Measurements from ENCODE around the gene ENPP1. TPM values are rescaled to one million over a fixed set of nuclear protein-coding genes. Genes with fewer than 3 reads are reported as not detected.

Gene ENPP1
- total RNA-seq, 3 donors from 2014 or later, result 12.7 to 23.4 (median 21.2) TPM

DNA sequence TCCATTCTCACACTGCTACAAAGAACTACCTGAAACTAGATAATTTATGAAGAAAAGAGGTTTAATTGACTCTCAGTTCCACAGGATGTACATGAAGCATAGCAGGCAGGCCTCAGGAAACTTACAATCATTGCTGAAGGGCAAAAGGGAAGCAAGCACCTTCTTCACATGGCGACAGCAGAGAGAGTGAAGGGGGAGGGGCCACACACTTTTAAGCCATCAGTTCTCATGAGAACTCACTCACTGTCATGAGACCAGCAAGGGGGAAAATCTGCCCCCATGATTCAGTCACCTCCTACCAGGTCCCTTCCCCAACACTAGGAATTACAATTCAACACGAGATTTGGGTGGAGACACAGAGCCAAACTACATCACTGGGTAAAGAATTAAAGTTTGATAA is 12.5 kb upstream of the ENPP1 start:
- no peaks in the 10 kb centered on the region for H3K9me3 ChIP-seq

GRCh38 chr6:131802347-131802746 is 5.5 kb upstream of the ENPP1 start:
- Histone ChIP-seq H3K9me3 (no peaks in the 10 kb centered on the region), H3K4me1 (ENCODE audit: low read depth) (no peaks in the 10 kb centered on the region), H3K4me3 (no peak overlapping the region), H3K36me3 (ENCODE audit: low read depth) (no peaks in the 10 kb centered on the region)
- TF ChIP-seq, protein P1, sequence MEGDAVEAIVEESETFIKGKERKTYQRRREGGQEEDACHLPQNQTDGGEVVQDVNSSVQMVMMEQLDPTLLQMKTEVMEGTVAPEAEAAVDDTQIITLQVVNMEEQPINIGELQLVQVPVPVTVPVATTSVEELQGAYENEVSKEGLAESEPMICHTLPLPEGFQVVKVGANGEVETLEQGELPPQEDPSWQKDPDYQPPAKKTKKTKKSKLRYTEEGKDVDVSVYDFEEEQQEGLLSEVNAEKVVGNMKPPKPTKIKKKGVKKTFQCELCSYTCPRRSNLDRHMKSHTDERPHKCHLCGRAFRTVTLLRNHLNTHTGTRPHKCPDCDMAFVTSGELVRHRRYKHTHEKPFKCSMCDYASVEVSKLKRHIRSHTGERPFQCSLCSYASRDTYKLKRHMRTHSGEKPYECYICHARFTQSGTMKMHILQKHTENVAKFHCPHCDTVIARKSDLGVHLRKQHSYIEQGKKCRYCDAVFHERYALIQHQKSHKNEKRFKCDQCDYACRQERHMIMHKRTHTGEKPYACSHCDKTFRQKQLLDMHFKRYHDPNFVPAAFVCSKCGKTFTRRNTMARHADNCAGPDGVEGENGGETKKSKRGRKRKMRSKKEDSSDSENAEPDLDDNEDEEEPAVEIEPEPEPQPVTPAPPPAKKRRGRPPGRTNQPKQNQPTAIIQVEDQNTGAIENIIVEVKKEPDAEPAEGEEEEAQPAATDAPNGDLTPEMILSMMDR (IDR thresholded peaks at IDR 0.05), result no peak
- ATAC-seq (no peak), DNase-seq (no peak)
- intact Hi-C loops (cut with DNase I, micrococcal nuclease), result no loop called here

More for the DNA sequence above, 12.5 kb upstream of the ENPP1 start:
- TF ChIP-seq, protein P1 (IDR thresholded peaks at IDR 0.05), result no peak
- no peak overlapping the region for H3K4me3 ChIP-seq
- no peaks in the 10 kb centered on the region for H3K36me3 ChIP-seq (ENCODE audit: low read depth)
- intact Hi-C loops (cut with DNase I, micrococcal nuclease), result no loop called here
- H3K4me1 ChIP-seq (ENCODE audit: low read depth), result no peaks in the 10 kb centered on the region
- no peak for DNase-seq
- no peak for ATAC-seq

DNA sequence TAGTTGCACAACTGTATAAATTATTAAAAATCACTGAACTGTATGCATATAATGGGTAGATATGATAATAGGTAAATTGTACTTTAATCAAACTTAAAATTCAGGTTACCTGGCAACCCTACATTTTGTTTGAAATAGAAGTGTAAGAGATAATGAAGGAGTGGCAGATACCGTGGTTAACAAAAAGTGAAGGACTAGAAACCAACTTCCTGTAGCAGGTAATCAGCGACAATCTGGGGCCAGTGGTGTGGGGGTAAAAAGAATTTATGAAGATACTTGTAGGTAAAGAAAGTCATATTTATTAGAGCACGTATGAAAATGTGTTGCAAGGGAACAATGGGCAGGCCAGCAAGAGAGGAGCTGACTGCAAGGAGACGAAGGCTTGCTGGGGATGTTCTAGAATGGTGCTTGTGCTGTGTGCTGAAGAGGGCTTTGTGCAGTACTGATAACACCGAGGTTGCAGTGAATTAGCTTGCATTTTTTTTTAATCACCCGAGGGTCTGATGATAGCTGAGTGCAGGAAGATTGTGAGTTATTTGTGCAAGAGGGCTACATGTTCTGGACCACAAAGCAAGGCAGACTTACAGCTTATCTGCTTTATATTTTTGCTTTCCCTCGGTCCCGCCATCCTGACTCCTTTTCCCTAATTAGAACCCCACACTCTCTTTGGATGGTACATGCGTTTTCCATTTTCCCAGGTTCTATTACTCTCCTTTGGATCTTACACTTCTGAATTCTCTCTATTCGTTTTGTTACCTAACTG is 4.6 kb upstream of the ENPP1 start:
- DNase-seq (no peak), ATAC-seq (no peak)
- H3K36me3 ChIP-seq (ENCODE audit: low read depth), result no peaks in the 10 kb centered on the region
- intact Hi-C loops (cut with DNase I, micrococcal nuclease), result no loop called here
- TF ChIP-seq, protein P1 (IDR thresholded peaks at IDR 0.05), result no peak
- H3K4me1 ChIP-seq (ENCODE audit: low read depth), result no peaks in the 10 kb centered on the region
- no peak overlapping the region for H3K4me3 ChIP-seq
- no peaks in the 10 kb centered on the region for H3K9me3 ChIP-seq

DNA sequence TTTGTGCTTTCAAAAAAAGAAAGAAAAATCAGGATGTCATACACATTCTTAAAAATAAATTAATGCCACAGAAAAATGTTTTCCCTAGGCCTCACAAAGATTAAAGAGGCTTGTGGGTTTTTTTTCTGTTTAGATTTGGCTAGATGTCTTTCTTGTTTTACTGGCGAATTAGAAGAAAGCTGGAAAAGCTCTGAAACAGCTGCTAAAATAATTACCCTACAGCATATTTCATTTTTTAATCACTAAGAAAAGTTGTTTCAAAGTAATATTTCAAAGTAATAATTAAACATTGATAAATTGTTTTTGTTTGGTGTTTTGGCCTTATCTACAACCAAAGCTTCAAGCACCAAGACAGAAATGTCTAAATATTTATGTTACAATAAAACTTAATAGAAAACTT is 3.7 kb upstream of the ENPP1 start:
- TF ChIP-seq, protein P1 (IDR thresholded peaks at IDR 0.05), result no peak
- Histone ChIP-seq H3K9me3 (no peaks in the 10 kb centered on the region), H3K36me3 (ENCODE audit: low read depth) (no peaks in the 10 kb centered on the region), H3K4me1 (ENCODE audit: low read depth) (no peaks in the 10 kb centered on the region), H3K4me3 (no peak overlapping the region)
- DNase-seq (no peak), ATAC-seq (no peak)
- intact Hi-C loops (cut with DNase I, micrococcal nuclease), result no loop called here

DNA sequence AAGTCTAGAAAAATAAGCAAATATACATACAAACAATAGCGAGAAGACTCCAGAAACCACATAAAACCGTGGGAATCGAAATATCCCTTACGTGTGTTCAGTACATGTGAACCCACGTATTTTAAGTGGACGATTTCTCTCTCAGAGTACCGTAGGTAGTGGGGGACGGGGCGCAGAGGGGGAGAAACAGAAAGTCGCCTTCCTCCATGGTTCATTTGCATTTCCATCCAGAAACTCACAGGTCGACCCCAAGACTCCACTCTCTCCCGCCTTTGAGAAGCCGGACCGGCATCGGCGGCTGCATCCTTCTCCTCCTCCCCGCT is 538 bp upstream of the ENPP1 start:
- H3K4me1 ChIP-seq (ENCODE audit: low read depth), result no peaks in the 10 kb centered on the region
- intact Hi-C loops (cut with DNase I, micrococcal nuclease), result no loop called here
- no peaks in the 10 kb centered on the region for H3K36me3 ChIP-seq (ENCODE audit: low read depth)
- ATAC-seq (no peak), DNase-seq (no peak)
- H3K4me3 ChIP-seq, result peak overlapping the region; percentile 22
- TF ChIP-seq, protein P1 (IDR thresholded peaks at IDR 0.05), result no peak
- H3K9me3 ChIP-seq, result no peaks in the 10 kb centered on the region
